HG03045 (cell line): ENCODE data around the gene PLCL1.

ENCODE experiments used
- ATAC-seq: cut with Tn5 transposase; IDR thresholded peaks from one replicate; pipeline ENCODE4 v1.9.1; 2021; ENCODE audit warnings: mild to moderate bottlenecking, moderate library complexity; ENCODE audit not compliant: unreplicated experiment

The PLCL1 gene

GRCh38 chr2:198098918-198099317, 294.5 kb downstream of the PLCL1 start:
- no peak for ATAC-seq

- no peak for ATAC-seq
Measured at GRCh38 chr2:198100346-198100745, 296.0 kb downstream of the PLCL1 start.

DNA sequence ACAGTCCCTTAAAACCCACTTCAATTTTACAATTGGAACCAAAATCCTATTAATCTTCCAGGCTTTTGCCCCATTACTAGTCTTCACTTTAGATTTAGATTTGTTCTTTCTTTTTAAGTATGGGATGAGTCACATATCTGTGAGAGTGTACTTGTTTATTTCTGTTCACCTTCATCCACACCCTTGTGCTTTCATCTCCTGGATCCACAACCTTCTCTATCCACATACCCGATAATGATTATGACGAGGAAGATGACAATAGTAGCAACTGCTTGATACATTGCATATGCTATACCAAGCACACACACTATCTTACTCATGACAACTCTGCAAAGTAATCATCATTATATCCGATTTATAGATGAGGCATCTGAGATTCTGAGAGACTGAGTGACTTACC, 297.3 kb downstream of the PLCL1 start:
- ATAC-seq = no peak

- no peak for ATAC-seq
Measured at GRCh38 chr2:198102120-198102519, 297.7 kb downstream of the PLCL1 start.

DNA sequence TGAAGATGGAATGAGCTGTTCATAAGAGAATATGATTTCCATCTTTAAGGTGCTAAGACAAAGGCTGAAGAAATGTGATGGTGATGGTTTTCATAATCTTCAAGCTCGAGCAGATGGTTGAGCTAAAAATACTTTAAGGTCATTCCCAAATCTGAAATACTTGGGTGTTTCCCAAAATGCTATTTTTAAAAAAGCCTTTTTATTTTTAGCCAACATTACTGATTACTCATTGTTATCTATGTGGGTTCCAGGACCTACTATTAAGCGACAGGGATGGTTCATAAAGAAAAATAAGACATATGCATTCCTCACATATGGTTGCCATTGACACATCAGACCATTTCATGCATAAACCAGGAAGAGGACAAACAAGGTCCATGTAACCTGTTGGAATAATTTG, 298.5 kb downstream of the PLCL1 start:
- no peak for ATAC-seq

DNA sequence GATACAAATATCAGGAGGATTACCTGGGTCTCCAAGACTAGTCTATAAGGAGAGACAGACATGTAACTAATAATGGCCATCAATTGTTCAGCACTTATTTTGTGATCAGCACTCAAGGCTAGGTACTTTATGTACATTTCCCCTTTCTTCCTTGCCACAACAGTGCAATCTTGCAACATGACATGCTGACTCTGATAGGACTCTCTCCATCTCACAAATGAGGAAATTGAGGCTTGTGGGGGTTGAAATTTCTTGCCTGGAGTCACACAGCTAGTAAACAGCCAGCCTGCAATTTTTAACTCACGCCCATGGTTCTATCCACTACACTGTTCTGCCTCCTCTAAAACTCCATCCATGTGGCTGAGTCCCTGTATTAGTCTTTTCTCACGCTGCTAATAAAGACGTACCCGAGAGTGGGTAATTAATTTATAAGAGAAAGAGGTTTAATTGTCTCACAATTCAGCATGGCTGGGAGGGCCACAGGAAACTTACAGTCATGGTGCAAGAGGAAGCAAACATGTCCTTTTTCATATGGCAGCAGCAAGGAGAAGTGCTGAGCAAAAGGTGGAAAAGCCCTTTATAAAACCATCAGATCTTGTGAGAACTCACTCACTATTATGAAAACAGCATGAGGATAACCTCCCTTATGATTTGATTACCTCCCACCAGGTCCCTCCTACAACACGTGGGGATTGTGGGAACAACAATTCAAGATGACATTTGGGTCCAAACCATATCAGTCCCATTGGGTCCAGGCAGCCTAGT, 302.4 kb downstream of the PLCL1 start:
- ATAC-seq = no peak

- no peak for ATAC-seq
Measured at GRCh38 chr2:198113316-198113715, 308.9 kb downstream of the PLCL1 start.

DNA sequence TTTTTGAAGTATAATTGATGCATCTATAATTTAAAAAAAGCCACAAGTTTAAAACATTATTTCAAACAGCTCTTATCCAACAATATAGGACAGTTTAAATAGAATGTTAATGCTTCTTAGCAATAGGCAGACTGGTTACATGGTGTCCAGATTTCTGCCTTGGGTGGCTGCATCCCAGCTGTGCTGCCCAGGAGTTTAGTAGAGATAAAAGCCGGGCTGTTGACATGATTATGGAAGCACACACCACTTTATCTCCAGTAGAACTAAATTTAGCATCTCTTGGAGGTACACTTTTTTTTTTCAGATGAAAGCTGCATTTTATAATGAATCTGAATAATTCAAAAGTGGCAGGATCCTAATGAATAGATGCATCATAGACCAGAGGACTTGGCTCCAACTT, 309.7 kb downstream of the PLCL1 start:
- no peak for ATAC-seq

DNA sequence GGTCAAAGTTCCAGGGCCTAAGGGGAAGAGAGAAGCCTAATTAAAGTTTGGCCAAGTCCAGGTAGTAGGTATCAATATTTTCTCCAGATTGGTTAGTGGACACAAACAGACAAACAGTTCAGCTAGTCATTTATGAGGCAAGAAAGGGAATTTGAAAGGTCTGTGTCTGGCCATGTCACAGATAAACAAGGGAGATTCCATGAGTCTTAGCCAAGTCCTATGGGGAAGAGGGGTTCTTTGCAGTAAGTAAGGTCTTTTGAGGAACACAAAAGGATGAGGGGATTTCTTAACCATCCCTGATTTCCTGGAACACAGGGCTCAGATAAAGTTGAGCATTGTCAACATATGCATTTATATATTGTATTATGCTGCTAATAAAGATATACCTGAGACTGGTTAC, 310.8 kb downstream of the PLCL1 start:
- ATAC-seq = no peak

DNA sequence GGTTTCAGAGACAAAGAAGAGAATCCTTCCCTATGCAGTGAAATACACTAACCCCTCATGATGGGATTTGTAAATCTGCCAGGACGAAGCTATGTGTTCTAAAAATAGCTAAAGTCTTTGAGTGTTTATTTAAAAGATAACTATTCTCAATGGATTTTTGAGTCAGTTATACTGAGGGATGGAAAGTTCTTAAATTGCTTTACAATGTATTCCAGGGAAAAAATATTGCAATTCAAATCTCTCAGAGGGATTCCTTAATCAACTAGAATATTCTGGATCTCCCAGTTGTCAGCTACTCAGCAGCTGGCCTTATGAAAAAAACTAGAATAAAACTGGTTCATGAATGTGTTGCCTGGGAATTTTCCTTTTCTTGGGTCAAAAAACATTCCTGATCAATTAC, 312.4 kb downstream of the PLCL1 start:
- no peak for ATAC-seq

DNA sequence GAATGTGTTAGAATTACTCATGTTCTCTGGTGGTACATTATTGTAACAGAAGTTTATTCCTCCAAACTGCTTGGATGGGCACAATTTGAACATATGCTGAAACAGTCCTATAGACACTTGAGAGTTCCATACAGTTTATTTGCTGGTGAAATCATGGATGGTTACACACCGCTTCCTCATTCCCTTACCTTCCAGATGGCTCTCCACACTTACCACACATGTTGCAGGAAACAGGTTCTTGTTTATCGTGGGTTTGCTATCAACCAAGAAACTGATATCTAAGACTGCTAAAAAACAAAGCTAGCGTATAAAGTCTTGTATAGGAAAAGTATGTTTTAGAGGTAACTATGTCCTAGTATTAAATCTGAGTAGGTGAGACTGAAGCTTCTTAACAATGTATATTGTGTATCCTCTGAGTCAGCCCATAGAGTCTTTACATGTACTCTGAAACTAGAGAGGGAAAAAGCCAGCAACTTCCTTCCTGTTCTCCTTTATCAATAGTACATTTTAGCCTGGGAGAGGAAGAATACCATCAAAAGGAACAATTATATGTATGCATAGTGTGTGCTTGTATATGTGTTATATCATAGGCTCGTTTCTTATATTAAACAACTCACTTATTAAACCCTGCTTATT, 313.1 kb downstream of the PLCL1 start:
- ATAC-seq = no peak

GRCh38 chr2:198127627-198128026, 323.2 kb downstream of the PLCL1 start:
- ATAC-seq = peak; percentile 61

DNA sequence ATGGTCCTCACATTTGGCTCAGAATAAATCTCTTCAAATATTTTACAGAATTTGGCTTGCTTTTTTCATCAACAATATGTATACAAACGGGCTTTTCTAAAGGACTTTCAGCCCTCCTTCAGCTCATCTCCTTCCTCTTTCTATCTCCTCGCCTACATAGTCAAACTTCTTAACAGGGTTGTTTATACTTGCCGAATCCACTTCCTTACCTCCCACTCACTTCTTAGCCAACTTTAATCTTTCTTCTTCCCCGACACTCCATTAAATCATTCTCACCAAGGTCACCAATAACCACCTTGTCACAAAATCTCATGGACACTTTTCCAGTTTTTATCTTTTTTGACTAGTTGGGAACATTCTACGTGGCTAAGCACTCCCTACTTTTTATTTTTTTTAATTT, 325.2 kb downstream of the PLCL1 start:
- ATAC-seq = no peak

DNA sequence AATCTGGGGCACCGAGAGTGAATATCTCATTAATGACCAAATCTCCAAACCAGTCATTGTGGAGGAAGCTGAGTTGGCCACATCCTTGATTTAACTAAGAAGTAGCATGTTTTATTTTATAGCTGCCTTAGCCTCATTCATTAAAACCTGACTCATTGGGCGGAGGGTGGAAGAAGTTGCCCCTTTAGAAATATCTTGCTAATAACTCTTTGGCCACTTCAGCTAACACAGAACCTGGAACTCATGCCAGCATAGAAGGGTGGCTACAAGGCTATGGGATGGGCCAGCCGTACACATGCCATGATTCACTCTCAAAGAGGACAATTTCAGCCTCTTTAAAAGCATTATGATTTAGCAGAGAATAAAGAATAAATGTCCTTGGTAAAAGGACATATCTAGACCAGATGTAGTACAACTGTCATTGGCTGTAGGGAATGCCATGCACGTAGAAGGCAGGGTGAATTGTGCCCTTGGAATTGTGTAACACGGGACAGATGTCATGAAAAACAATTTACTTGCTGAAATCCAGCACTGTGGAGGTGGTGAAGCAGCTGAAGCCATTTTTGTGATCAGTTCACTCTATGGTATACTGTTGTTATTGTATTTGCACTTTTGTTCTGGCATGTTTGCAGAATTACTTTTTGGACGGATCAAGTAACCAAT, 330.0 kb downstream of the PLCL1 start:
- ATAC-seq = no peak

GRCh38 chr2:198135481-198135934, 331.1 kb downstream of the PLCL1 start:
- ATAC-seq = no peak

GRCh38 chr2:198136142-198136541, 331.7 kb downstream of the PLCL1 start:
- no peak for ATAC-seq

- ATAC-seq = no peak
Measured at GRCh38 chr2:198137733-198138132, 333.3 kb downstream of the PLCL1 start.

DNA sequence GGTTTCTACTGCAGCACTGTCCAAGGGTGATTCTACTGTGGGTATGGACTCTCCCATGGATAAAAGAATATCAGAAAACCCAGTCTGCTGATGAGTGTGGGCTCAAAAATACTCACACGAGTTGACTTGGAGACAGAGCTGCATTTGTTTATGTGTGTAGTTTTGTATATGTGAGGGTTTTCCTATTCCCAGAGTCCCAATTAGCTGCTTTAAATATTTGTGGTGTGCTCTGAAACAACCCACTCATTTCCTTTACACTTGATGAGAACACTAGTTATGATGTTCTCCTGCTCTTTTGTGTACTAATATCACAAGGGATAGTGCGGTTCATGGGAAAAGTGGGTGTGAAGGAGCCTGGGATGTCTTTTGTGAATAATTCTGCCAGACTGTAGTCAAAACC, 337.3 kb downstream of the PLCL1 start:
- no peak for ATAC-seq

DNA sequence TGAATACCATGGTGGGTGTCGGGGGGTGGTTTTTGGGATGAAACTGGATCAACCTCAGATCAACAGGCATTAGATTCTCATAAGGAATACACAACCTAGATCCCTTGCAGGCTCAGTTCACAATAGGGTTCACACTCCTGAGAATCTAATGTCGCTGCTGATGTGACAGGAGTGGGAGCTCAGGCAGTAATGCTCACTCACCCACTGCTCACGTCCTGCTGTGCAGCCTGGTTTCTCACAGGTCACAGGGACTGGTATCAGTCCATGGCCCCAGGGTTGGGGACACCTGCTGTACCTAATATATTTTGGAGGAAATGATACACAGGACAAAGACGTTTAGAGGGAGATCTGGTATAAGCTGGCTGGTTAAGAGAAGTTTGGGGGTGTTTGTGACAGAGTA, 338.8 kb downstream of the PLCL1 start:
- ATAC-seq = no peak

DNA sequence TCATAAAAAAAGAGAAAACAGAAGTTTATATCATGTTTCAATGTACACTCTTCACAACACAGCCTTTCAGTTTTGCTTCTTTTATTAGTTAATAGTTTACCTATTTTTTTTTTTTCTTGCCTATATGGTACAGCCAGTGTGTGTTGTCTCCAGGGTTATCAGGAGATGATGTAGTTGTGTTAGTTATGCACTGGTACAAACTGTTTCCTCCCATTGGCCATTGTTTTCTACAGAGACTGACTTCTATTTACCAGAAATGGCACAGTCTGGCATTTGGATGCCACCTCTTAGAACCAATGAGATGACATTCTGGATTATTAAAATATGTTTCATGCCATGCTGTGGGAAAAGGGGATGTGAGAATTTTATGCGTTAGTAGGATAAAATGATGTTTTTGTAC, 339.4 kb downstream of the PLCL1 start:
- ATAC-seq = no peak

DNA sequence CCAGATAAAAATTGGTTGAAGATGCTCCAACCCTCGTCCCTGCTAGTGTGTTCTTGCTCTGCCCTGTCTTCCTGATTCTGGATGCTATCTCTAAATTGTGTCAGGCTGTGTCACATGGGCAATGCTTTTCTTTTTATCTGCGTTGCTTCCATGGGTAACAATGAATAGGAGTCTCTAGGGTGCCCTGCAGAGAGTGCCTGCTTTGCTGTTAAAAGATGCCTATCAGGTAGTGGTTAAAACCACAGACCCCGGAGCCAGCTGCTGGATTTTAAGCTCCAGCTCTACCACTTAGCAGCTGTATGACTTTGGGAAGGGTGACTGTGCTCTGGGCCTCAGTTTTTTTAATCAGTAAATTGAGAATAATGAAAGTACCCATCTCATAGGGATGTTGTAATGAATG, 340.3 kb downstream of the PLCL1 start:
- ATAC-seq = no peak

DNA sequence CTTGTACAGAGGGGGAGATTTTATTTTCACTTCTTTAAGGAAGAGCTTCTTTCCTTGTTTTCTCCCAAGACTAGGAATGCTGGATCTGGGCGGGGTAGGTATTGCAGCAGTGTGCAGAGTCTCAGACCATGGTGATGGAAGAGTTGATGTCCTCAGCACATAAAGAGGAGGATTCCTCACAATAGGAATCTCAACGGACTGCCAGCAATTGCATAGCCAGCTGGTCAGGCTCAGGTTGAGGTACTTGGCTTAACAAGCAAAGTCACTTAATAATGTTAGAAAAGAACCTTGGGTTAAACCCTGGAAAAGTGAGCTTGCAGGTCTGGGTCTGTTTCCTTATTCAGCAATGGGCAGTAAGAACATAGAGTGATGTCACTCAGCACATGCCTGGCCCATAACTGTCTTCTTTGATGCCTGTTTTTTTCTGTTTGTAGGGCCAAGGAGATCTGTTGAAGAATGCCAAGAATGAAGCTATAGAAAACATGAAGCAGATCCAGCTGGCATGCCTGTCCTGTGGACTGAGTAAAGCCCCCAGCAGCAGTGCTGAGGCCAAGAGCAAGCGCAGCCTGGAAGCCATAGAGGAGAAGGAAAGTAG, 342.1 kb downstream of the PLCL1 start:
- ATAC-seq = no peak
